Measurements from ENCODE around the gene BDP1.

DNA sequence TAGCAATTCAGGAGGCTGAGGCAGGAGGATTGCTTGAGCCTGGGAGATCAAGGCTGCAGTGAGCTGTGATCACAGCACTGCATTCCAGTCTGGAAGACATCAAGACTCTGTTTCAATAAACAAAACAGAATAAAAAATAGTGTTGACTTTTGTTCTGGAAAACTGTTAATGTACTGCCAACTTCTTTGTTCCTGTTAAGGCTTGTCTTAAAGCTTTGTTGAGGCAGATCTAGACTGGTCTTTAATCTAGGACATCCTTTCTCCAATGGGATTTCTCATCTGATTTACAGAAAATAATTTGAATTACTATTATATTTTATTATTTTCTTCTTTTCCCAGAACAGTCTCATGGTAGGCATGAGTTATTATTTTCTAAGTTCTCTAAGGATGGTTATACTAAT is 26.0 kb downstream of the BDP1 start:
- TF ChIP-seq, protein P1, sequence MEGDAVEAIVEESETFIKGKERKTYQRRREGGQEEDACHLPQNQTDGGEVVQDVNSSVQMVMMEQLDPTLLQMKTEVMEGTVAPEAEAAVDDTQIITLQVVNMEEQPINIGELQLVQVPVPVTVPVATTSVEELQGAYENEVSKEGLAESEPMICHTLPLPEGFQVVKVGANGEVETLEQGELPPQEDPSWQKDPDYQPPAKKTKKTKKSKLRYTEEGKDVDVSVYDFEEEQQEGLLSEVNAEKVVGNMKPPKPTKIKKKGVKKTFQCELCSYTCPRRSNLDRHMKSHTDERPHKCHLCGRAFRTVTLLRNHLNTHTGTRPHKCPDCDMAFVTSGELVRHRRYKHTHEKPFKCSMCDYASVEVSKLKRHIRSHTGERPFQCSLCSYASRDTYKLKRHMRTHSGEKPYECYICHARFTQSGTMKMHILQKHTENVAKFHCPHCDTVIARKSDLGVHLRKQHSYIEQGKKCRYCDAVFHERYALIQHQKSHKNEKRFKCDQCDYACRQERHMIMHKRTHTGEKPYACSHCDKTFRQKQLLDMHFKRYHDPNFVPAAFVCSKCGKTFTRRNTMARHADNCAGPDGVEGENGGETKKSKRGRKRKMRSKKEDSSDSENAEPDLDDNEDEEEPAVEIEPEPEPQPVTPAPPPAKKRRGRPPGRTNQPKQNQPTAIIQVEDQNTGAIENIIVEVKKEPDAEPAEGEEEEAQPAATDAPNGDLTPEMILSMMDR (IDR thresholded peaks at IDR 0.05), result no peak
- no peak for TF ChIP-seq POLR2A (IDR thresholded peaks at IDR 0.05)
- no peak for TF ChIP-seq EP300 (IDR thresholded peaks at IDR 0.05)

Data from upper lobe of left lung (tissue), 4 donors.